GM23248 (cell line): ENCODE measurements around the gene SRPK2. TPM values are rescaled to one million over a fixed set of nuclear protein-coding genes. Genes with fewer than 3 reads are reported as not detected.

Source experiments
- DNase-seq: peaks from one replicate; pipeline ENCODE4 v3.0.0-alpha.2; 2015
- H2AFZ ChIP-seq: fragments of 200-600 bp; sonication (generic); 2 replicates; pipeline ENCODE4 v1.6.1; 2016; ENCODE audit warnings: antibody characterized with exemption
- H3F3A ChIP-seq: fragments of 200-600 bp; sonication (generic); 2 replicates; pipeline ENCODE4 v1.6.1; 2016; ENCODE audit warnings: mild to moderate bottlenecking, antibody characterized with exemption, mixed run types; ENCODE audit not compliant: insufficient read depth
- H3K27ac ChIP-seq: fragments of 200-600 bp; sonication (generic); 2 replicates; pipeline ENCODE4 v1.5.1; 2016; ENCODE audit warnings: mild to moderate bottlenecking
- H3K27me3 ChIP-seq: fragments of 200-600 bp; sonication (generic); replicated peaks from 2 replicates; pipeline ENCODE4 v1.6.1; 2016; ENCODE audit warnings: mild to moderate bottlenecking; ENCODE audit not compliant: insufficient read depth
- H3K36me3 ChIP-seq: fragments of 200-600 bp; sonication (generic); 2 replicates; pipeline ENCODE4 v1.6.1; 2016; ENCODE audit warnings: low read depth, mild to moderate bottlenecking
- H3K4me1 ChIP-seq: fragments of 200-600 bp; sonication (generic); 2 replicates; pipeline ENCODE4 v1.6.1; 2016; ENCODE audit warnings: mild to moderate bottlenecking; ENCODE audit not compliant: insufficient read depth
- H3K4me2 ChIP-seq: fragments of 200-600 bp; sonication (generic); one replicate; pipeline ENCODE4 v1.6.1; 2016; ENCODE audit warnings: mild to moderate bottlenecking; ENCODE audit not compliant: unreplicated experiment
- H3K4me3 ChIP-seq: fragments of 200-600 bp; sonication (generic); 2 replicates; pipeline ENCODE4 v1.5.1; 2016; ENCODE audit warnings: mild to moderate bottlenecking
- H3K79me2 ChIP-seq: fragments of 200-600 bp; sonication (generic); 2 replicates; pipeline ENCODE4 v1.6.1; 2016; ENCODE audit warnings: mild to moderate bottlenecking; ENCODE audit not compliant: insufficient read depth
- H3K9ac ChIP-seq: fragments of 200-600 bp; sonication (generic); 2 replicates; pipeline ENCODE4 v1.6.1; 2016; ENCODE audit warnings: mild to moderate bottlenecking
- H3K9me2 ChIP-seq: fragments of 200-600 bp; sonication (generic); 2 replicates; pipeline ENCODE4 v1.6.1; 2016; ENCODE audit warnings: mixed run types, mild to moderate bottlenecking, moderate library complexity; ENCODE audit not compliant: insufficient read depth
- H3K9me3 ChIP-seq: fragments of 200-600 bp; sonication (generic); one replicate; pipeline ENCODE4 v1.6.1; 2017; ENCODE audit warnings: low read depth
- H4K20me1 ChIP-seq: fragments of 200-600 bp; sonication (generic); 2 replicates; pipeline ENCODE4 v1.6.0; 2016; ENCODE audit not compliant: insufficient read depth
- EZH2 ChIP-seq: fragments of 200-600 bp; sonication (generic); IDR thresholded peaks from 2 replicates; pipeline ENCODE4 v1.6.1; 2018; ENCODE audit warnings: antibody characterized with exemption, mild to moderate bottlenecking; ENCODE audit not compliant: insufficient read depth, poor library complexity, severe bottlenecking
- EZH2phosphoT487 ChIP-seq: fragments of 200-600 bp; sonication (generic); IDR thresholded peaks from 2 replicates; pipeline ENCODE4 v1.6.1; 2018; ENCODE audit warnings: antibody characterized with exemption, moderate library complexity, mild to moderate bottlenecking, low read depth; ENCODE audit not compliant: insufficient read depth
- WGBS, 2 experiments: methylation state at CpG; one replicate each; pipeline ENCODE4 v1.1.6; 2015 to 2017; ENCODE audit warnings: low lambda C conversion rate in 2 of 2, low coverage in 1 of 2; ENCODE audit errors: missing lambda C conversion rate in 2 of 2; 5-methylcytosine and 5-hydroxymethylcytosine counted together
- in situ Hi-C: fragments of 300-500 bp; cut with MboI; formaldehyde crosslinking; loops from 2 replicates; pipeline ENCODE4 v1.15.0; 2020
- polyA plus RNA-seq: library from polyadenylated mRNA; unstranded; fragments of >200 nt; fragmentation: Nextera tagmentation; extraction: Ambion mirVana; gene quantifications from 2 replicates; pipeline ENCODE4 v1.2.1, GENCODE V29; 2016
- total RNA-seq: library from RNA; depleted of rRNA; stranded (reverse); fragments of >200 nt; shearing (Covaris generic); gene quantifications from 2 replicates; pipeline ENCODE4 v1.2.3, GENCODE V29; 2014

The SRPK2 gene
- total and polyA plus RNA-seq, 2 experiments from 2014 or later, result 53.1 to 85.2 TPM

DNA sequence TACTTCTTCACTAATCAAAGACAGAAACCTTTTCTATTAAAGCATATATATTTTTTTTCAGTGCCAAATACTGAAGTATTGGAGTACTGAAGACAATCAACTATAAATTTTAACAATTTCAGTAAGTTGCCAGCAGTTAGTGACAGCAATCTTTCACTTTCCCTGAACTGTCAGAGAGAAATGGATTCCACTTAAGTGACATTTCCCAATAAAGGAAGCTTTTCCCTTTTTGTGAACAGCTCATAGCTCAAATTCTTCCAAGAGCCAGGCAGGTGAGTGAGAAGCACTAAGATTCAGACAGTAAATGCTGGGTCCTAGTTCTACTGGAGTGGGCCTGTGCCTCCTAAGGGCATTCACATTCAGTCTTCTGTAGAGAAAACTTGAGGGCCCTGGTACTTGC, 142.0 kb downstream of the SRPK2 start:
- H2AFZ ChIP-seq, result no peak overlapping the region
- peaks cover 23% of the 10 kb centered on the region for H3K4me1 ChIP-seq
- no peaks in the 10 kb centered on the region for H3K9me3 ChIP-seq
- H3K79me2 ChIP-seq, result peaks cover 100% of the 10 kb centered on the region
- H3K9ac ChIP-seq, result no peak overlapping the region
- no peaks in the 10 kb centered on the region for H3F3A ChIP-seq
- no peak overlapping the region for H3K4me3 ChIP-seq
- H3K4me2 ChIP-seq, result no peak overlapping the region
- no peaks in the 10 kb centered on the region for H3K27me3 ChIP-seq
- H3K27ac ChIP-seq, result no peak overlapping the region
- 0 out of 2 replicates have a peak, but pooled peaks cover 4% of the 10 kb centered on the region for H4K20me1 ChIP-seq
- H3K36me3 ChIP-seq, result no peaks in the 10 kb centered on the region
- H3K9me2 ChIP-seq, result no peaks in the 10 kb centered on the region
- no peak for DNase-seq
- TF ChIP-seq EZH2phosphoT487, result no peak
- TF ChIP-seq EZH2, result no peak
- in situ Hi-C loops, result no loop called here

DNA sequence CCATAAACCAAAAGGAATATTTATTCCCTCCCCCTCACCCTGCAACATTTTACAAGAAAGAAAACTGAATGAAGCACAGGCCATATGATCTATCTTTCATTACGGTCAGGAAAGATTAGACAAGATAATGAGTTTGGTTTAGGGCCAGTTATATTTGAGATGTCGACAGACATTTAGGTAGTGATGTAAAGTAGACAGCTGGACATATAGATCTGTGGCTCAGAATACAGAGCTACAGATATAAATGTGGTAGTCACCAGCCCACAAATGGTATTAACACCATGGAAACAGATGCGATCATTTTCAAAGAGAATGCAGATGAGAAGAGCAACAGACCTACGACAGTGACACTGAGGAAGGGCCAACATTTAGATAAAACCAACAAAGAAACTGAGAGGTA, 142.5 kb downstream of the SRPK2 start:
- H3K4me1 ChIP-seq, result peaks cover 23% of the 10 kb centered on the region
- H3K4me2 ChIP-seq, result no peak overlapping the region
- WGBS, 2 experiments, result 48% methylated on average over 4 of the region's 4 CpGs
- H4K20me1 ChIP-seq, result 0 out of 2 replicates have a peak, but pooled peaks cover 6% of the 10 kb centered on the region
- H3F3A ChIP-seq, result no peaks in the 10 kb centered on the region
- H2AFZ ChIP-seq, result no peak overlapping the region
- H3K9me2 ChIP-seq, result no peaks in the 10 kb centered on the region
- DNase-seq, result no peak
- peaks cover 100% of the 10 kb centered on the region for H3K79me2 ChIP-seq
- no peak for TF ChIP-seq EZH2phosphoT487
- H3K9me3 ChIP-seq, result no peaks in the 10 kb centered on the region
- H3K36me3 ChIP-seq, result no peaks in the 10 kb centered on the region
- in situ Hi-C loops, result no loop called here
- no peak overlapping the region for H3K9ac ChIP-seq
- no peak overlapping the region for H3K27ac ChIP-seq
- no peak overlapping the region for H3K4me3 ChIP-seq
- H3K27me3 ChIP-seq, result no peaks in the 10 kb centered on the region

DNA sequence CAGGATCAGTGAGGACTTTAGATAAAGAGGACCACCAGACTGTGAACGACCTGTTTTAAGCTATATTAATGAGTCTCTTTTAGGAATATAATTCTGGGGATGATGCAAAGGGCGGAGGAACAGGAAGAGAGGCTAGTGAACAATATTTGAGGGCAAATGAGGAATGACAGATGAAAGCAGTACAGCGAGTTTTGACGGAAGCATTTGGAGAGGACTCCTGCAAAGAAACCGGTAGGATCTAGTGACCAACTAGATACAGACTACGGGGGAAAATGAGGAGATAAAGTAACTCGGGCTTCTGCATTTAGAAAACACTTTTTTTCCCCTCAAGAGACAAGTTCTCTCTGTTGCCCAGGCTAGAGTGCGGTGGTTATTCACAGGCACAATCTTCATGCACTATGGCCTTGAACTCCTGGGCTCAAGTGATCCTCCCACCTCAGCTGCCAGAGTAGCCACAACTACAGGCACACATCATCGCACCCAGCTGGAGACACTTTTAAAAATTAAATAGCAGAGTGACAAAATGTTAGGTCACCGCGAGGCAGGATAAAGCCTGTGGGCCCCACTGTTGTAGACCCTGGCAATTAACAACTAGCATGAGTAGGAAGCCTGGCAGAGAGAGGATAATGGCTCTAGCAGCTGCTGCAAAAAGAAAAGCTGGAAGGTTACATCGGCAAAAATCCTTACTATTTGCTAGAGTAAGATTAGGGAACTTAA, 143.2 kb downstream of the SRPK2 start:
- H3K79me2 ChIP-seq, result peaks cover 100% of the 10 kb centered on the region
- H3K4me2 ChIP-seq, result peak overlapping the region; percentile 10
- in situ Hi-C loops, result no loop called here

DNA sequence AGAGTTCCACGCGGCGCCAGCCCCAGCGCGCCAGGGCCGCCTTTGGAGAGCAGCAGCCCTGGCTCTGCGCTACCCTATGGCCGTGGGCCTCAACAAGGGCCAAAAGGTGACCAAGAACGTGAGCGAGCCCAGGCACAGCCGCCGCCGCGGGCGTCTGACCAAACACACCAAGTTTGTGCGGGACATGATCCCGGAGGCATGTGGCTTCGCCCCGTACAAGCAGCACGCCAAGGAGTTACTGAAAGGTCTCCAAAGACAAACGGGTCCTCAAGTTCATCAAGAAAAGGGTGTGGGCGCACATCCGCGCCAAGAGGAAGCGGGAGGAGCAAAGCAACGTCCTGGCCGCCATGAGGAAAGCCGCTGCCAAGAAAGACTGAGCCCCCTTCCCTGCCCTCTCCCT, 144.1 kb downstream of the SRPK2 start:
- no peaks in the 10 kb centered on the region for H3K36me3 ChIP-seq
- no peaks in the 10 kb centered on the region for H3K27me3 ChIP-seq
- no peak overlapping the region for H3K4me3 ChIP-seq
- WGBS, 2 experiments, result 98% methylated on average over 27 to 28 of the region's 28 CpGs
- no peak overlapping the region for H3K27ac ChIP-seq
- TF ChIP-seq EZH2, result no peak
- TF ChIP-seq EZH2phosphoT487, result no peak
- H3K9me2 ChIP-seq, result no peaks in the 10 kb centered on the region
- H2AFZ ChIP-seq, result no peak overlapping the region
- H3K9me3 ChIP-seq, result no peaks in the 10 kb centered on the region
- H3F3A ChIP-seq, result no peaks in the 10 kb centered on the region
- peaks cover 8% of the 10 kb centered on the region; the same call in 1 of the 2 replicates for H4K20me1 ChIP-seq
- H3K4me2 ChIP-seq, result no peak overlapping the region
- H3K79me2 ChIP-seq, result peaks cover 100% of the 10 kb centered on the region
- H3K4me1 ChIP-seq, result peaks cover 21% of the 10 kb centered on the region
- DNase-seq, result no peak
- in situ Hi-C loops, result no loop called here
- H3K9ac ChIP-seq, result no peak overlapping the region

More for the DNA sequence above, 143.2 kb downstream of the SRPK2 start:
- no peak overlapping the region for H3K4me3 ChIP-seq
- H3K4me1 ChIP-seq, result peaks cover 23% of the 10 kb centered on the region
- H3K36me3 ChIP-seq, result no peaks in the 10 kb centered on the region
- TF ChIP-seq EZH2, result no peak
- no peak for TF ChIP-seq EZH2phosphoT487
- H3K9ac ChIP-seq, result no peak overlapping the region
- no peaks in the 10 kb centered on the region for H3F3A ChIP-seq
- peak; percentile 14 for DNase-seq
- no peaks in the 10 kb centered on the region for H3K9me3 ChIP-seq
- H2AFZ ChIP-seq, result no peak overlapping the region
- H3K27me3 ChIP-seq, result no peaks in the 10 kb centered on the region
- 68 to 69% methylated on average over 12 of the region's 12 CpGs for WGBS, 2 experiments
- no peaks in the 10 kb centered on the region for H3K9me2 ChIP-seq
- no peak overlapping the region for H3K27ac ChIP-seq
- peaks cover 8% of the 10 kb centered on the region; the same call in 1 of the 2 replicates for H4K20me1 ChIP-seq
